ENCODE measurements around the gene CPED1. TPM values are rescaled to one million over a fixed set of nuclear protein-coding genes. Genes with fewer than 3 reads are reported as not detected.

Gene CPED1
- total and polyA plus RNA-seq, 2 experiments from 2014 or later: 0.17 to 0.47 TPM

DNA sequence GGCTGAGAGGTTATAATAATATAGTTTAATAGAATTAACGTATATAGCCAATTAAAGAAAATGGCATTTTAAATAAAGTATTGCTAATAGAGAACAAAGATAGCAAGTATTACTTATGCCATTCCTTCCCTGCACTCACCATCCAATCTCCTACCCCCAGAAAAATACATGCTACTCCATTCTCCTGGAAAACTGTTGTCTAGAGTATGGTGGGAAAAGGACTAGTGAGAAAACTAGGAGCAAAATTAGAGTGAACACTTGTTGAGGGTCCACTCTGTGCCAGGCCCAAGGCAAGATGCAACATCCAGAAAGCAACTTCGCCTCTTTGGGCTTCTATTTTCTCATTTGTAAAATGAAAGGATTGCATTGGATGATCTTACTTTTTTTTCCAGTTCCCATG, 149.1 kb downstream of the CPED1 start:
- no peak overlapping the region for H2AFZ ChIP-seq
- no peaks in the 10 kb centered on the region for H3F3A ChIP-seq (replicated peaks; ENCODE audit: low read depth)
- ATAC-seq (no peak), DNase-seq (ENCODE audit: low spot score) (no peak)
- H3K27ac ChIP-seq (ENCODE audit: low read depth): no peak overlapping the region
- Mint-ChIP-seq H3K9me3 (no peaks in the 10 kb centered on the region), H3K4me3 (no peak overlapping the region), H3K27me3 (ENCODE audit: insufficient read depth, low read depth, poor library complexity) (no peaks in the 10 kb centered on the region), H3K36me3 (ENCODE audit: low read depth) (no peaks in the 10 kb centered on the region), H3K27ac (no peak overlapping the region), H3K4me1 (no peaks in the 10 kb centered on the region)
- no peaks in the 10 kb centered on the region for H4K20me1 ChIP-seq (replicated peaks; ENCODE audit: insufficient read depth)
- no peaks in the 10 kb centered on the region for H3K9me2 ChIP-seq (ENCODE audit: insufficient read depth)
- no peak overlapping the region for H3K4me3 ChIP-seq
- H3K4me1 ChIP-seq (ENCODE audit: insufficient read depth): no peaks in the 10 kb centered on the region
- H3K27me3 ChIP-seq (ENCODE audit: insufficient read depth): no peaks in the 10 kb centered on the region
- H3K79me2 ChIP-seq (replicated peaks; ENCODE audit: insufficient read depth): no peaks in the 10 kb centered on the region
- H3K36me3 ChIP-seq (ENCODE audit: insufficient read depth): no peaks in the 10 kb centered on the region
- TF ChIP-seq ZNF331 (CRISPR knock-in tag; IDR thresholded peaks at IDR 0.05; ENCODE audit: low read depth) (no peak), EZH2 (IDR thresholded peaks at IDR 0.05; ENCODE audit: low read depth, unreplicated experiment) (no peak), CREB1 (CRISPR knock-in tag; IDR thresholded peaks at IDR 0.05; ENCODE audit: low read depth) (no peak), REST (IDR thresholded peaks at IDR 0.05; ENCODE audit: unreplicated experiment) (no peak), ETS1 (IDR thresholded peaks at IDR 0.05) (no peak), STAT1 (IDR thresholded peaks at IDR 0.05; ENCODE audit: unreplicated experiment) (no peak)
- TF ChIP-seq, protein P1, sequence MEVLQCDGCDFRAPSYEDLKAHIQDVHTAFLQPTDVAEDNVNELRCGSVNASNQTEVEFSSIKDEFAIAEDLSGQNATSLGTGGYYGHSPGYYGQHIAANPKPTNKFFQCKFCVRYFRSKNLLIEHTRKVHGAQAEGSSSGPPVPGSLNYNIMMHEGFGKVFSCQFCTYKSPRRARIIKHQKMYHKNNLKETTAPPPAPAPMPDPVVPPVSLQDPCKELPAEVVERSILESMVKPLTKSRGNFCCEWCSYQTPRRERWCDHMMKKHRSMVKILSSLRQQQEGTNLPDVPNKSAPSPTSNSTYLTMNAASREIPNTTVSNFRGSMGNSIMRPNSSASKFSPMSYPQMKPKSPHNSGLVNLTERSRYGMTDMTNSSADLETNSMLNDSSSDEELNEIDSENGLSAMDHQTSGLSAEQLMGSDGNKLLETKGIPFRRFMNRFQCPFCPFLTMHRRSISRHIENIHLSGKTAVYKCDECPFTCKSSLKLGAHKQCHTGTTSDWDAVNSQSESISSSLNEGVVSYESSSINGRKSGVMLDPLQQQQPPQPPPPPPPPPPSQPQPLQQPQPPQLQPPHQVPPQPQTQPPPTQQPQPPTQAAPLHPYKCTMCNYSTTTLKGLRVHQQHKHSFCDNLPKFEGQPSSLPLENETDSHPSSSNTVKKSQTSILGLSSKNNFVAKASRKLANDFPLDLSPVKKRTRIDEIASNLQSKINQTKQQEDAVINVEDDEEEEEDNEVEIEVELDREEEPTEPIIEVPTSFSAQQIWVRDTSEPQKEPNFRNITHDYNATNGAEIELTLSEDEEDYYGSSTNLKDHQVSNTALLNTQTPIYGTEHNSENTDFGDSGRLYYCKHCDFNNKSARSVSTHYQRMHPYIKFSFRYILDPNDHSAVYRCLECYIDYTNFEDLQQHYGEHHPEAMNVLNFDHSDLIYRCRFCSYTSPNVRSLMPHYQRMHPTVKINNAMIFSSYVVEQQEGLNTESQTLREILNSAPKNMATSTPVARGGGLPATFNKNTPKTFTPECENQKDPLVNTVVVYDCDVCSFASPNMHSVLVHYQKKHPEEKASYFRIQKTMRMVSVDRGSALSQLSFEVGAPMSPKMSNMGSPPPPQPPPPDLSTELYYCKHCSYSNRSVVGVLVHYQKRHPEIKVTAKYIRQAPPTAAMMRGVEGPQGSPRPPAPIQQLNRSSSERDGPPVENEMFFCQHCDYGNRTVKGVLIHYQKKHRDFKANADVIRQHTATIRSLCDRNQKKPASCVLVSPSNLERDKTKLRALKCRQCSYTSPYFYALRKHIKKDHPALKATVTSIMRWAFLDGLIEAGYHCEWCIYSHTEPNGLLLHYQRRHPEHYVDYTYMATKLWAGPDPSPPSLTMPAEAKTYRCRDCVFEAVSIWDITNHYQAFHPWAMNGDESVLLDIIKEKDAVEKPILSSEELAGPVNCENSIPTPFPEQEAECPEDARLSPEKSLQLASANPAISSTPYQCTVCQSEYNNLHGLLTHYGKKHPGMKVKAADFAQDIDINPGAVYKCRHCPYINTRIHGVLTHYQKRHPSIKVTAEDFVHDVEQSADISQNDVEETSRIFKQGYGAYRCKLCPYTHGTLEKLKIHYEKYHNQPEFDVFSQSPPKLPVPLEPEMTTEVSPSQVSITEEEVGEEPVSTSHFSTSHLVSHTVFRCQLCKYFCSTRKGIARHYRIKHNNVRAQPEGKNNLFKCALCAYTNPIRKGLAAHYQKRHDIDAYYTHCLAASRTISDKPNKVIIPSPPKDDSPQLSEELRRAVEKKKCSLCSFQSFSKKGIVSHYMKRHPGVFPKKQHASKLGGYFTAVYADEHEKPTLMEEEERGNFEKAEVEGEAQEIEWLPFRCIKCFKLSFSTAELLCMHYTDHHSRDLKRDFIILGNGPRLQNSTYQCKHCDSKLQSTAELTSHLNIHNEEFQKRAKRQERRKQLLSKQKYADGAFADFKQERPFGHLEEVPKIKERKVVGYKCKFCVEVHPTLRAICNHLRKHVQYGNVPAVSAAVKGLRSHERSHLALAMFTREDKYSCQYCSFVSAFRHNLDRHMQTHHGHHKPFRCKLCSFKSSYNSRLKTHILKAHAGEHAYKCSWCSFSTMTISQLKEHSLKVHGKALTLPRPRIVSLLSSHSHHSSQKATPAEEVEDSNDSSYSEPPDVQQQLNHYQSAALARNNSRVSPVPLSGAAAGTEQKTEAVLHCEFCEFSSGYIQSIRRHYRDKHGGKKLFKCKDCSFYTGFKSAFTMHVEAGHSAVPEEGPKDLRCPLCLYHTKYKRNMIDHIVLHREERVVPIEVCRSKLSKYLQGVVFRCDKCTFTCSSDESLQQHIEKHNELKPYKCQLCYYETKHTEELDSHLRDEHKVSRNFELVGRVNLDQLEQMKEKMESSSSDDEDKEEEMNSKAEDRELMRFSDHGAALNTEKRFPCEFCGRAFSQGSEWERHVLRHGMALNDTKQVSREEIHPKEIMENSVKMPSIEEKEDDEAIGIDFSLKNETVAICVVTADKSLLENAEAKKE (CRISPR knock-in tag; IDR thresholded peaks at IDR 0.05): no peak
- H3K4me2 ChIP-seq: no peak overlapping the region

Measured in GM23338 (cell line).